Prostate gland (tissue), 2 donors: Measurements from ENCODE around the gene CCR7. TPM values are rescaled to one million over a fixed set of nuclear protein-coding genes. Genes with fewer than 3 reads are reported as not detected.

Experiments used
- DNase-seq: peaks from one replicate; pipeline ENCODE4 v3.0.0-alpha.2; 2019; ENCODE audit warnings: low spot score
- H3K27ac ChIP-seq, 2 donors: fragments of 200-600 bp; sonication (generic); 2 replicates each; pipeline ENCODE4 v1.5.1; 2017 to 2019
- H3K27me3 ChIP-seq: fragments of 200-600 bp; sonication (generic); replicated peaks from 2 replicates; pipeline ENCODE4 v1.5.1; 2019; ENCODE audit not compliant: insufficient read depth
- H3K36me3 ChIP-seq, 2 donors: fragments of 200-600 bp; sonication (generic); 1 replicate in 1 of 2; 2 replicates in 1 of 2; pipeline versions ENCODE4 v1.5.1 to v1.8.1; 2017 to 2019
- H3K4me1 ChIP-seq: fragments of 200-600 bp; sonication (generic); replicated peaks from 2 replicates; pipeline ENCODE4 v1.5.1; 2019
- H3K4me3 ChIP-seq, 2 donors: fragments of 200-600 bp; sonication (generic); 2 replicates each; pipeline ENCODE4 v1.5.1; 2017 to 2019
- H3K9me3 ChIP-seq: fragments of 200-600 bp; sonication (generic); 2 replicates; pipeline ENCODE4 v1.5.1; 2017
- CTCF ChIP-seq, 4 experiments: fragments of 200-600 bp in 2 of 4; fragments of 450-650 bp in 2 of 4; sonication (generic) in 2 of 4; IDR thresholded peaks; 1 replicate in 3 of 4; 2 replicates in 1 of 4; pipeline ENCODE4 v1.5.1; 2016 to 2019; ENCODE audit warnings: antibody characterized with exemption in 4 of 4, mild to moderate bottlenecking in 2 of 4, moderate library complexity in 2 of 4
- POLR2A ChIP-seq: fragments of 450-650 bp; IDR thresholded peaks from one replicate; pipeline ENCODE4 v1.6.1; 2016; ENCODE audit warnings: antibody characterized with exemption, mild to moderate bottlenecking
- POLR2AphosphoS5 ChIP-seq: sonication (generic); formaldehyde crosslinking; IDR thresholded peaks from one replicate; pipeline ENCODE4 v1.6.1; 2017; ENCODE audit warnings: antibody characterized with exemption
- WGBS: methylation state at CpG from one replicate; pipeline ENCODE4 v1.1.5; 2018; 5-methylcytosine and 5-hydroxymethylcytosine counted together
- intact Hi-C: fragments of 100-400 bp; cut with DNase I; formaldehyde crosslinking; loops from one replicate; pipeline ENCODE4 v1.14.2; 2022
- total RNA-seq, 2 donors: library from RNA; depleted of rRNA; stranded (reverse); fragments of >200 nt; gene quantifications; one replicate each; pipeline ENCODE4 v1.1.0, GENCODE V29; 2016

Gene CCR7
- total RNA-seq, 2 donors from 2014 or later, result 0.40 TPM; not detected in 1

GRCh38 chr17:40582328-40582901 is 17.1 kb upstream of the CCR7 start:
- peak overlapping the region in 1 of 2 donors; percentile 40 for H3K27ac ChIP-seq
- no peak overlapping the region for H3K4me3 ChIP-seq
- intact Hi-C loops, result no loop called here
- H3K4me1 ChIP-seq, result no peaks in the 10 kb centered on the region
- H3K9me3 ChIP-seq, result no peaks in the 10 kb centered on the region
- no peaks in the 10 kb centered on the region for H3K36me3 ChIP-seq
- 25% methylated on average over 11 of the region's 11 CpGs for WGBS
- DNase-seq, result peak; percentile 83
- TF ChIP-seq POLR2A, result no peak
- peak; percentile 81 for TF ChIP-seq POLR2AphosphoS5
- no peaks in the 10 kb centered on the region for H3K27me3 ChIP-seq

GRCh38 chr17:40580140-40580539 is 14.9 kb upstream of the CCR7 start:
- H3K4me3 ChIP-seq, result no peak overlapping the region
- peaks cover 4% of the 10 kb centered on the region for H3K4me1 ChIP-seq
- no peak for DNase-seq
- H3K36me3 ChIP-seq, result no peaks in the 10 kb centered on the region
- H3K27ac ChIP-seq, result no peak overlapping the region
- no peaks in the 10 kb centered on the region for H3K27me3 ChIP-seq
- no peaks in the 10 kb centered on the region for H3K9me3 ChIP-seq
- intact Hi-C loops, result no loop called here
- TF ChIP-seq POLR2AphosphoS5 (no peak), CTCF (IDR thresholded peaks at IDR 0.05) (no peak), POLR2A (no peak)

GRCh38 chr17:40579471-40579870 is 14.2 kb upstream of the CCR7 start:
- Histone ChIP-seq H3K36me3 (no peaks in the 10 kb centered on the region), H3K4me1 (peaks cover 4% of the 10 kb centered on the region), H3K27ac (no peak overlapping the region), H3K9me3 (no peaks in the 10 kb centered on the region), H3K27me3 (no peaks in the 10 kb centered on the region), H3K4me3 (no peak overlapping the region)
- no peak for TF ChIP-seq POLR2AphosphoS5
- TF ChIP-seq CTCF (IDR thresholded peaks at IDR 0.05), result no peak
- no peak for TF ChIP-seq POLR2A
- intact Hi-C loops, result no loop called here
- 63% methylated on average over 3 of the region's 3 CpGs for WGBS
- DNase-seq, result no peak

- H3K4me3 ChIP-seq, result no peak overlapping the region
- TF ChIP-seq POLR2AphosphoS5, result no peak
- no peak for TF ChIP-seq POLR2A
- no peak for TF ChIP-seq CTCF (IDR thresholded peaks at IDR 0.05)
- WGBS, result 86% methylated on average over 5 of the region's 5 CpGs
- H3K9me3 ChIP-seq, result no peaks in the 10 kb centered on the region
- H3K36me3 ChIP-seq, result no peaks in the 10 kb centered on the region
- H3K27me3 ChIP-seq, result no peaks in the 10 kb centered on the region
- H3K4me1 ChIP-seq, result peaks cover 4% of the 10 kb centered on the region
- intact Hi-C loops, result no loop called here
- H3K27ac ChIP-seq, result no peak overlapping the region
- no peak for DNase-seq
Measured at GRCh38 chr17:40577611-40578065, 12.4 kb upstream of the CCR7 start.

- peak; percentile 31 for TF ChIP-seq POLR2AphosphoS5
- no peak for TF ChIP-seq CTCF (IDR thresholded peaks at IDR 0.05)
- no peaks in the 10 kb centered on the region for H3K9me3 ChIP-seq
- intact Hi-C loops, result no loop called here
Measured at GRCh38 chr17:40576113-40576740, 11.0 kb upstream of the CCR7 start.

More at GRCh38 chr17:40576113-40576740, 11.0 kb upstream of the CCR7 start:
- Histone ChIP-seq H3K4me1 (peaks cover 4% of the 10 kb centered on the region), H3K27ac (peak overlapping the region in 1 of 2 donors; percentile 40), H3K27me3 (no peaks in the 10 kb centered on the region), H3K36me3 (no peaks in the 10 kb centered on the region), H3K4me3 (no peak overlapping the region)
- no peak for DNase-seq
- 37% methylated on average over 5 of the region's 5 CpGs for WGBS
